HCT116 (cell line): ENCODE measurements around the gene ZC3H13. TPM values are rescaled to one million over a fixed set of nuclear protein-coding genes. Genes with fewer than 3 reads are reported as not detected.
"Not testable (repeated sequence)": the region's sequence is repeated elsewhere in the genome, so short reads cannot be mapped to it uniquely, and the experiment has no call there.

ENCODE experiments used
- ATAC-seq: fragments of 200-7000 bp; cut with Tn5 transposase; 2 replicates; pipeline ENCODE4 v1.9.1; 2020; ENCODE audit warnings: mild to moderate bottlenecking, moderate library complexity
- BruUV-seq: library from RNA; stranded (reverse); fragments of 400-500 nt; replicated peaks from 2 replicates; lab custom pipeline; 2021; lab: Mats Ljungman, UMichigan
- CTCF ChIA-PET: fragments of 300-600 bp; sonication (Branson Sonifier 250); formaldehyde crosslinking; loops from one replicate; lab custom pipeline; 2021; ENCODE audit warnings: antibody characterized with exemption; lab: Charles Lee
- POLR2A ChIA-PET: fragments of 300-600, 350-600 bp; sonication (Branson Sonifier 250); formaldehyde crosslinking; loops from one replicate; lab custom pipeline; 2021; ENCODE audit warnings: antibody characterized with exemption; lab: Charles Lee
- RAD21 ChIA-PET, 2 experiments: fragments of 300-600 bp; sonication (Branson Sonifier 250); formaldehyde crosslinking; loops; one replicate each; lab custom pipeline; 2023; ENCODE audit warnings: low total read pairs in 2 of 2; ENCODE audit not compliant: uncharacterized antibody in 2 of 2, unreplicated experiment in 2 of 2, low non-redundant PET in 1 of 2; lab: Charles Lee
- DNase-seq: peaks from one replicate; pipeline ENCODE4 v3.0.0-alpha.2; 2010; ENCODE audit warnings: low read depth, low spot score
- H2AFZ ChIP-seq: fragments of 200-600 bp; shearing (Covaris generic), sonication (generic); 2 replicates; pipeline ENCODE4 v1.6.1; 2017; ENCODE audit warnings: low read depth, mixed run types, mixed read lengths, antibody characterized with exemption, low read length; ENCODE audit not compliant: poor library complexity, severe bottlenecking
- H3K27ac ChIP-seq: 2 replicates; pipeline ENCODE4 v1.5.1; 2012; ENCODE audit warnings: low read depth, low read length
- H3K27me3 ChIP-seq: fragments of 200-600 bp; sonication (generic); 2 replicates; pipeline ENCODE4 v1.6.1; 2016; ENCODE audit warnings: mixed run types, low read length, mixed read lengths; ENCODE audit not compliant: insufficient read depth
- H3K36me3 ChIP-seq, 2 experiments: fragments of 200-500 bp in 1 of 2; fragments of 200-600 bp in 1 of 2; sonication (Bioruptor generic) in 1 of 2; sonication (generic) in 1 of 2; 2 replicates each; pipeline versions ENCODE4 v1.5.1 to v1.6.1; 2014 to 2016; ENCODE audit warnings: low read length in 2 of 2, inconsistent platforms in 1 of 2, mixed read lengths in 1 of 2, mixed run types in 1 of 2; ENCODE audit not compliant: insufficient read depth in 2 of 2, control insufficient read depth in 1 of 2
- H3K4me1 ChIP-seq, 2 experiments: fragments of 200-600 bp in 1 of 2; sonication (generic) in 1 of 2; 2 replicates each; pipeline versions ENCODE4 v1.5.1 to v1.6.1; 2012 to 2017; ENCODE audit warnings: low read length in 2 of 2, inconsistent platforms in 1 of 2, mild to moderate bottlenecking in 1 of 2, mixed read lengths in 1 of 2, mixed run types in 1 of 2, moderate library complexity in 1 of 2; ENCODE audit not compliant: insufficient read depth in 2 of 2, control insufficient read depth in 1 of 2
- H3K4me2 ChIP-seq: fragments of 200-600 bp; sonication (generic); 2 replicates; pipeline ENCODE4 v1.6.1; 2017; ENCODE audit warnings: mixed run types, low read length, mixed read lengths
- H3K4me3 ChIP-seq, 2 experiments: fragments of 200-600 bp in 1 of 2; sonication (generic) in 1 of 2; replicated peaks in 1 of 2; 2 replicates each; pipeline ENCODE4 v1.5.1; 2011 to 2016; ENCODE audit warnings: low read length in 2 of 2, control low read depth in 1 of 2, low read depth in 1 of 2, mild to moderate bottlenecking in 1 of 2, mixed read lengths in 1 of 2, mixed run types in 1 of 2
- H3K79me2 ChIP-seq: fragments of 200-600 bp; sonication (generic); 2 replicates; pipeline ENCODE4 v1.6.1; 2017; ENCODE audit warnings: mild to moderate bottlenecking, mixed run types, low read length, moderate library complexity, mixed read lengths; ENCODE audit not compliant: insufficient read depth
- H3K9ac ChIP-seq: fragments of 200-600 bp; sonication (generic); 2 replicates; pipeline ENCODE4 v1.6.1; 2016; ENCODE audit warnings: low read length, mixed read lengths
- H3K9me2 ChIP-seq: fragments of 200-600 bp; sonication (generic), shearing (Covaris generic); 2 replicates; pipeline ENCODE4 v1.6.1; 2017; ENCODE audit warnings: mixed run types, mild to moderate bottlenecking, moderate library complexity; ENCODE audit not compliant: insufficient read depth
- H3K9me3 ChIP-seq, 2 experiments: fragments of 200-500 bp in 1 of 2; fragments of 200-600 bp in 1 of 2; sonication (Bioruptor generic) in 1 of 2; sonication (generic) in 1 of 2; 2 replicates each; pipeline ENCODE4 v1.6.1; 2014 to 2017; ENCODE audit warnings: low read length in 2 of 2, mixed read lengths in 2 of 2, inconsistent platforms in 1 of 2, low read depth in 1 of 2, mild to moderate bottlenecking in 1 of 2, mixed run types in 1 of 2, moderate library complexity in 1 of 2; ENCODE audit not compliant: control insufficient read depth in 1 of 2, insufficient read depth in 1 of 2
- H4K20me1 ChIP-seq: fragments of 200-600 bp; sonication (generic), shearing (Covaris generic); 2 replicates; pipeline ENCODE4 v1.6.1; 2017; ENCODE audit warnings: mixed run types, mild to moderate bottlenecking, moderate library complexity; ENCODE audit not compliant: insufficient read depth
- ATF3 ChIP-seq: IDR thresholded peaks from 2 replicates; pipeline ENCODE4 v1.6.1; 2012
- EZH2phosphoT487 ChIP-seq: fragments of 200-600 bp; IDR thresholded peaks from 2 replicates; pipeline ENCODE4 v1.6.1; 2018; ENCODE audit warnings: antibody characterized with exemption, borderline replicate concordance
- JUND ChIP-seq: IDR thresholded peaks from 2 replicates; pipeline ENCODE4 v1.6.1; 2012
- POLR2A ChIP-seq: IDR thresholded peaks from 2 replicates; pipeline ENCODE4 v1.7.0; 2011; ENCODE audit warnings: borderline replicate concordance; ENCODE audit not compliant: insufficient read depth, insufficient read length; ENCODE audit errors: extremely low read depth
- SRF ChIP-seq: IDR thresholded peaks from 2 replicates; pipeline ENCODE4 v1.6.1; 2012; ENCODE audit warnings: low read depth
- intact Hi-C: fragments of 100-400 bp; cut with micrococcal nuclease; formaldehyde crosslinking; loops from 2 replicates; pipeline ENCODE4 v1.10.0; 2022
- total RNA-seq: library from RNA; stranded (reverse); gene quantifications from one replicate; pipeline ENCODE4 v1.2.1, GENCODE V29; 2021; ENCODE audit not compliant: unreplicated experiment
- TF ChIP-seq, protein P1 (sequence below): IDR thresholded peaks from 2 replicates; pipeline ENCODE4 v1.6.1; 2012; ENCODE audit warnings: low read depth

The ZC3H13 gene
- total RNA-seq, 1 experiment from 2014 or later = 37.9 TPM

GRCh38 chr13:45989607-45990006, 62.9 kb downstream of the ZC3H13 start (continued):
- TF ChIP-seq JUND (no peak), ATF3 (no peak), SRF (no peak), EZH2phosphoT487 (no peak), POLR2A (no peak)
- TF ChIP-seq, protein P1, sequence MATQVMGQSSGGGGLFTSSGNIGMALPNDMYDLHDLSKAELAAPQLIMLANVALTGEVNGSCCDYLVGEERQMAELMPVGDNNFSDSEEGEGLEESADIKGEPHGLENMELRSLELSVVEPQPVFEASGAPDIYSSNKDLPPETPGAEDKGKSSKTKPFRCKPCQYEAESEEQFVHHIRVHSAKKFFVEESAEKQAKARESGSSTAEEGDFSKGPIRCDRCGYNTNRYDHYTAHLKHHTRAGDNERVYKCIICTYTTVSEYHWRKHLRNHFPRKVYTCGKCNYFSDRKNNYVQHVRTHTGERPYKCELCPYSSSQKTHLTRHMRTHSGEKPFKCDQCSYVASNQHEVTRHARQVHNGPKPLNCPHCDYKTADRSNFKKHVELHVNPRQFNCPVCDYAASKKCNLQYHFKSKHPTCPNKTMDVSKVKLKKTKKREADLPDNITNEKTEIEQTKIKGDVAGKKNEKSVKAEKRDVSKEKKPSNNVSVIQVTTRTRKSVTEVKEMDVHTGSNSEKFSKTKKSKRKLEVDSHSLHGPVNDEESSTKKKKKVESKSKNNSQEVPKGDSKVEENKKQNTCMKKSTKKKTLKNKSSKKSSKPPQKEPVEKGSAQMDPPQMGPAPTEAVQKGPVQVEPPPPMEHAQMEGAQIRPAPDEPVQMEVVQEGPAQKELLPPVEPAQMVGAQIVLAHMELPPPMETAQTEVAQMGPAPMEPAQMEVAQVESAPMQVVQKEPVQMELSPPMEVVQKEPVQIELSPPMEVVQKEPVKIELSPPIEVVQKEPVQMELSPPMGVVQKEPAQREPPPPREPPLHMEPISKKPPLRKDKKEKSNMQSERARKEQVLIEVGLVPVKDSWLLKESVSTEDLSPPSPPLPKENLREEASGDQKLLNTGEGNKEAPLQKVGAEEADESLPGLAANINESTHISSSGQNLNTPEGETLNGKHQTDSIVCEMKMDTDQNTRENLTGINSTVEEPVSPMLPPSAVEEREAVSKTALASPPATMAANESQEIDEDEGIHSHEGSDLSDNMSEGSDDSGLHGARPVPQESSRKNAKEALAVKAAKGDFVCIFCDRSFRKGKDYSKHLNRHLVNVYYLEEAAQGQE = no peak
- TF ChIP-seq, all 23 proteins: peak for 0

DNA sequence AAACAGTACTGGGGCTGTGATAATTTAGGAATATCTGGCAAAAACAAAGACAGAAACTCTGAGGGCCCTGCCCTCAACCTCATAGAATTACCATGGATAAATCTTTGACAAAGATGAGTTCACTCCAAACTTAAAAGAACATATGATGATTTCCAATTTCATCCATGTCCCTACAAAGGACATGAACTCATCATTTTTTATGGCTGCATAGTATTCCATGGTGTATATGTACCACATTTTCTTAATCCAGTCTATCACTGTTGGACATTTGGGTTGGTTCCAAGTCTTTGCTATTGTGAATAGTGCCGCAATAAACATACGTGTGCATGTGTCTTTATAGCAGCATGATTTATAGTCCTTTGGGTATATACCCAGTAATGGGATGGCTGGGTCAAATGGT, 71.4 kb downstream of the ZC3H13 start:
- CTCF ChIA-PET, H3K27me3 ChIP-seq, RAD21 ChIA-PET, H3K9ac ChIP-seq, H3K9me2 ChIP-seq, ATAC-seq, DNase-seq, H3K27ac ChIP-seq, H3K4me1 ChIP-seq, intact Hi-C loops, H3K9me3 ChIP-seq, POLR2A ChIA-PET, H3K36me3 ChIP-seq, BruUV-seq, H3K4me2 ChIP-seq, H2AFZ ChIP-seq, H4K20me1 ChIP-seq, H3K4me3 ChIP-seq: not testable (repeated sequence)
- peaks cover 23% of the 10 kb centered on the region for H3K79me2 ChIP-seq
